Astrocyte of the cerebellum (primary cell): ENCODE results near the gene GSG1L.

Source experiments
- DNase-seq: peaks from one replicate; pipeline ENCODE4 v3.0.0-alpha.2; 2011; ENCODE audit warnings: low read depth
- H3K4me3 ChIP-seq: 2 replicates; pipeline ENCODE4 v1.5.1; 2011; ENCODE audit warnings: mild to moderate bottlenecking, low read depth, low read length, moderate library complexity
- in situ Hi-C: cut with HindIII; loops from 2 replicates; pipeline ENCODE4 v1.10.0; 2017; ENCODE audit warnings: low sequenced_read_pairs
- TF ChIP-seq, protein P1 (sequence below): IDR thresholded peaks from 2 replicates; pipeline ENCODE4 v1.5.1; 2012; ENCODE audit warnings: low read length, low read depth, moderate library complexity, mild to moderate bottlenecking; ENCODE audit errors: missing control alignments

GSG1L gene

DNA sequence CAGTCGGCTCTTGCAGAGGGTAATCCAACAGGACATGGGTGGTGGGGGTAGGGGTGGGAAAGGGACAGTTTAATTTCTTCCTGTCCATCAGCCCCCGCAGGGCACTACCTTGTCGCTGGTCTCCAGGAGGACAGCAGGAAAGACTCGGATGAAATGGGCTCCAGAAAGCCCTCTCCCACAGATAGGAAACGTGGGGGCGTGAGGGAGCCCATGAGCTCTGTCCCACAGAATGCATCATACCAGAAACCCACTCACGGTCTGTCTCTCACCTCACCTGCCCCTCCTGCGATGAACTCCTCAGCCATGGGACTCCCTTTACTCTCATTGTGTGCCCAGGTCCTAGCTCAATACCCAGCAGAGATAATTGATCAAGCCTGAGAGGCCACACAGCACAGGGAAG, 240.1 kb downstream of the GSG1L start:
- no peak for DNase-seq
- no peak overlapping the region for H3K4me3 ChIP-seq
- in situ Hi-C loops: no loop called here
- TF ChIP-seq, protein P1, sequence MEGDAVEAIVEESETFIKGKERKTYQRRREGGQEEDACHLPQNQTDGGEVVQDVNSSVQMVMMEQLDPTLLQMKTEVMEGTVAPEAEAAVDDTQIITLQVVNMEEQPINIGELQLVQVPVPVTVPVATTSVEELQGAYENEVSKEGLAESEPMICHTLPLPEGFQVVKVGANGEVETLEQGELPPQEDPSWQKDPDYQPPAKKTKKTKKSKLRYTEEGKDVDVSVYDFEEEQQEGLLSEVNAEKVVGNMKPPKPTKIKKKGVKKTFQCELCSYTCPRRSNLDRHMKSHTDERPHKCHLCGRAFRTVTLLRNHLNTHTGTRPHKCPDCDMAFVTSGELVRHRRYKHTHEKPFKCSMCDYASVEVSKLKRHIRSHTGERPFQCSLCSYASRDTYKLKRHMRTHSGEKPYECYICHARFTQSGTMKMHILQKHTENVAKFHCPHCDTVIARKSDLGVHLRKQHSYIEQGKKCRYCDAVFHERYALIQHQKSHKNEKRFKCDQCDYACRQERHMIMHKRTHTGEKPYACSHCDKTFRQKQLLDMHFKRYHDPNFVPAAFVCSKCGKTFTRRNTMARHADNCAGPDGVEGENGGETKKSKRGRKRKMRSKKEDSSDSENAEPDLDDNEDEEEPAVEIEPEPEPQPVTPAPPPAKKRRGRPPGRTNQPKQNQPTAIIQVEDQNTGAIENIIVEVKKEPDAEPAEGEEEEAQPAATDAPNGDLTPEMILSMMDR: no peak

DNA sequence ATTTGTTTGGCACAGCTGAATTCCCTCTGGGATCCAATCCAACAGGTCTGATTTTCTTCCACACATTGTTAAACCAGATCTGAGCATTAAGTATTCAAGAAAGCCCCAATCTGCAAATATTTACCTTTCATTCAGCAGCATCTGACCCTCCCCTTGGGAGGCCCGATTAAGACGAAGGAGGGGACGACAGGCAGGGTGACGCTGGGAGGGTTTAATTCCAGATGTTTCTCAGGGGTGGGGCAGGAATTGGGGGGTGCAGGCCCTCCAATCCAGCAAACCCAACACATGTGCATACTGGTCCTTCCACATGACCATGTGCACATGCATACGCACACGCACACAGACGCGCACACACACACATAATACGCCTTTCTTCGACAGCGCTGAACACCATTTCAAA, 240.5 kb downstream of the GSG1L start:
- no peak overlapping the region for H3K4me3 ChIP-seq
- TF ChIP-seq, protein P1: no peak
- DNase-seq: no peak
- in situ Hi-C loops: no loop called here

DNA sequence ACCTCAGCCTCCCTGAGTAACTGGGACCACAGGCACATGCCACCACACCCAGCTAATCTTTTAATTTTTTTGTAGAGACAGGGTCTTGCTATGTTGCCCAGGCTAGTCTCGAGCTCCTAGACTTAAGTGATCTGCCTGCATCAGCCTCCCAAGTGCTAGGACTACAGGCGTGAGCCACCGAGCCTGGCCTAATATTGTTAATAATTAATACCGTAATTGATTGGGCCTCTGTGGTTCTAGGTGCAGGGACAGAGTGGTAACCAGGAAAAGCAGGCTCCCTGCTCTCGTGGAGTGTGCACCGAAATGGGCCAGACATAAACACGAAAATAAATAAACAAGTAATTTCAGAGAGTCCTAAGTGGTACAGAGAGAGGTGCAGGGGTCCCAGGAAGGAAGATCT, 241.0 kb downstream of the GSG1L start:
- in situ Hi-C loops: no loop called here
- TF ChIP-seq, protein P1: no peak
- no peak for DNase-seq
- H3K4me3 ChIP-seq: no peak overlapping the region

DNA sequence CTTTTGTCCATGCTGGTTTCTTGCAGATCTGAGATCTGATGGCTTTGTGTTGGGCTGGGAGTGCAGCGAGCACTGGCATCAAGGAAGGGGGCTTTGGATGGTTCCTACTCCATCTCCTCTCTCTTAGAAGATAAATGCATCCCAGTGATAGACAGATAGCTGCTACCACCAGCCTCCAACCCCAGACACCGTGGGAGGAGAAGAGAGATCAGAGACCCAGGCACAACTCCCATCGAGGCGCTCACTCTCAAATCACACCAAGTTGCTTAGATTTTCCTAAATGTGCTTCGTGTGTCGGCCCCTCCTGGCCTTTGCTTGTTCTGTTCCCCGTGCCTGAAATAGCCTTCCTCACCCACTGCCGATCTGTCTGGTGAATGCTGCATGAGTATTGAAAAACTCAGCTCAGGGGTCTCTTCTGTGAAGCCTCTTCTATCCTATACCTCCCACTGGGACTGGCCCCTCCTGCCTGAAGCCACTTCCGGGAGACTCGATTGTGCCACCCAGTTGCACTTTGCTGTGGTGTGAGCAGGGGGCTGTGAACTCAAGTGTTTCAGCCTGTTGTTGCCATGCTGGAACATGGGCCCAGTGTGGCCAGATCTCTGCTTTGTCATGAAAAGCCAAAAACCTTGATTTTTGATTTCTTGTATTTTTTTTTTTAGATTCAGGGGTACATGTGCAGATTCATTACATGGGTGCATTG, 242.7 kb downstream of the GSG1L start:
- TF ChIP-seq, protein P1: no peak
- no peak for DNase-seq
- H3K4me3 ChIP-seq: no peak overlapping the region
- in situ Hi-C loops: no loop called here

DNA sequence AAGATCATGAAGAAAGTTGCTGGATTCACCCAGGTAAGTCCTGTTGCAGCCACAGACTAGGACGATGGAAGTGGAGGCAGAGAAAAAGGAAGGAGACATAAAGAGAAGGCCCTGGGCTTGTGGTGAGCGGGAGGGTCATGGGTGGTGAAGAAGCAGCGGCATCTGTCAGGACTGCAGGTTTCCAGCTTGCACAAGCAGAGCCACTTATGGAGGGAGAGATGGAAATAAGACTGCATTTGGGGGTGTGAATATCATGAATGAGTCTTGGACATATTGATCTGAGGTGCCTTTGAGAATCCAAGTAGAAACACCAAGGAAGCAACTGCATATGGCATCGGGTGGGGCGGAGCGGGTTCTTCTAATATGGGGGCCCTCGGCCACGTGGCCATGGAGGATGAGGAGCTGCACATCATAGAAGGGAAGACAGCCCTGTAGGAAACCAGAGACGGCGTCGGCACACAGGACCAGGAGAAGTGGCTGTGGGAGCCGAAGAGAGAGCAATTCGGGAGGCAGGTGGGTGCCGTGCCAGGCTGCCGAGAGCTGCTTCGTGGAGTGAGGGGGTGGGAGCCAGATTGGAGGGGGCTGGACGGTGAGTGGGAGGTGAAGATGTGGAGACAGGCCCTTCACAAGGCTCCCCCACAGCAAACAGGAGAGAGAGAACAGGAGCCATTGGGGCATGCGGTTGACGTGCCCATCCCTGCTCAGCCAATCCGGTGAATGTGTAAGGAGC, 243.5 kb downstream of the GSG1L start:
- DNase-seq: no peak

DNA sequence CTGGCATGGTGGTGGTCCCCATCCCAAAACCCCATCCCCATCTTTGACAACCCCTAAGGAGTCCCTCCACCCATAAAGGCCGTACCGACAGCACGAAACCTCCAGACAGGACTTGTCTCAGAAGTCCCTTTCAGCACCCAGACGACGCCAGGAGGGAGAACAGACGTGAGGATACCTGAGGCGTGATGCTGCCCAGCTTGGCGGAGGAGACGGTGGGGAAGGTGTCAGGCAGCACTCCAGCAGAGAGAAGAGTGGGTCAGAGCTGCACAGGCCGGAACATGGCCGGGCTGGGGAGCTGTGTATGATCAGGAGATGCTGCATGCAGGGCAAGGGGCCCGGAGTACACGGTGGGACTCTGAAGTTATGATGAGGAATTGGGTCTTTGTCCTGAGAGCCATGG, 244.2 kb downstream of the GSG1L start:
- in situ Hi-C loops: loop anchor here (10.0 kb wide), 1 partner anchor 165 kb away; no protein-coding TSS in a partner anchor
- no peak overlapping the region for H3K4me3 ChIP-seq
- DNase-seq: no peak
- TF ChIP-seq, protein P1: no peak

More for the DNA sequence above, 243.5 kb downstream of the GSG1L start:
- in situ Hi-C loops: loop anchor here (10.0 kb wide), 1 partner anchor 165 kb away; no protein-coding TSS in a partner anchor
- H3K4me3 ChIP-seq: no peak overlapping the region
- TF ChIP-seq, protein P1: no peak
